Tibial artery (tissue), 4 donors: ENCODE data around the gene RNF208.

Experiments
- DNase-seq, 2 donors: peaks; one replicate each; pipeline ENCODE4 v3.0.0-alpha.2; 2019
- H3K27ac ChIP-seq, 2 donors: fragments of 200-600 bp; sonication (generic) in 1 of 2; 1 replicate in 1 of 2; 2 replicates in 1 of 2; pipeline ENCODE4 v1.5.1; 2018 to 2019; ENCODE audit warnings: mild to moderate bottlenecking in 1 of 2
- H3K27me3 ChIP-seq, 2 donors: fragments of 200-600 bp; sonication (generic) in 1 of 2; one replicate each; pipeline versions ENCODE4 v1.5.1 to v1.6.0; 2016 to 2019
- H3K36me3 ChIP-seq, 3 donors: fragments of 200-600 bp; sonication (generic) in 2 of 3; one replicate each; pipeline ENCODE4 v1.5.1; 2016 to 2019; ENCODE audit warnings: mild to moderate bottlenecking in 2 of 3
- H3K4me1 ChIP-seq, 4 donors: fragments of 200-600 bp; sonication (generic) in 2 of 4; 1 replicate in 3 of 4; 2 replicates in 1 of 4; pipeline ENCODE4 v1.5.1; 2016 to 2019
- H3K4me3 ChIP-seq, 2 donors: fragments of 200-600 bp; sonication (generic) in 1 of 2; 1 replicate in 1 of 2; 2 replicates in 1 of 2; pipeline ENCODE4 v1.5.1; 2018 to 2019; ENCODE audit warnings: mild to moderate bottlenecking in 2 of 2
- H3K9me3 ChIP-seq, 3 donors: fragments of 200-600 bp; sonication (generic) in 1 of 3; one replicate each; pipeline ENCODE4 v1.5.1; 2016 to 2019
- CTCF ChIP-seq, 2 experiments: fragments of 200-600 bp in 1 of 2; fragments of 450-650 bp in 1 of 2; IDR thresholded peaks; one replicate each; pipeline ENCODE4 v1.5.1; 2017 to 2019; ENCODE audit warnings: antibody characterized with exemption in 2 of 2, mild to moderate bottlenecking in 1 of 2, moderate library complexity in 1 of 2
- intact Hi-C: fragments of 100-400 bp; cut with DNase I; formaldehyde crosslinking; loops from one replicate; pipeline ENCODE4 v1.15.0; 2023; ENCODE audit warnings: low total_unique reads

Gene RNF208

DNA sequence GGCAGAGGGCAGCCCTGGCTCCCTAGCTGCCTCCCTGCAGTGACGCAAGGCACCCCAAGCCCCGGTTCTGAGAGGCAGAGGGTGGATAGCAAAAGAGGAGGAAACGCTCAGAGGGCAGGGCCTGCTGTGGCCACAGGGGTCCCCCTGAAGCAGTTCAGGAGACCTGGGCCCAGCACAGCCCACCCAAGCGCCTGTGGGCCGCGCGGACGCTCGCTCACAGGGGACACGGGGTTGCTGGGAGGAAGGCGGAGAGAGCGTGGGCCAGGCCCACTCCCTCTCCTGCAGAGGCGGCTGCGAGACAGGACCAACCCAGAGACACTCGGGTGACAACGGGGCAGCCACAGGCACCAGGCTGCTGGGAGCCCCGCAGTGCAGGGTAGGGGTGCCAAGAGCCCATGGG lies 42.3 kb downstream of the RNF208 start:
- Histone ChIP-seq H3K36me3 (peaks cover 53 to 81% (median 61%) of the 10 kb centered on the region in 3 donors), H3K9me3 (no peaks in the 10 kb centered on the region)

DNA sequence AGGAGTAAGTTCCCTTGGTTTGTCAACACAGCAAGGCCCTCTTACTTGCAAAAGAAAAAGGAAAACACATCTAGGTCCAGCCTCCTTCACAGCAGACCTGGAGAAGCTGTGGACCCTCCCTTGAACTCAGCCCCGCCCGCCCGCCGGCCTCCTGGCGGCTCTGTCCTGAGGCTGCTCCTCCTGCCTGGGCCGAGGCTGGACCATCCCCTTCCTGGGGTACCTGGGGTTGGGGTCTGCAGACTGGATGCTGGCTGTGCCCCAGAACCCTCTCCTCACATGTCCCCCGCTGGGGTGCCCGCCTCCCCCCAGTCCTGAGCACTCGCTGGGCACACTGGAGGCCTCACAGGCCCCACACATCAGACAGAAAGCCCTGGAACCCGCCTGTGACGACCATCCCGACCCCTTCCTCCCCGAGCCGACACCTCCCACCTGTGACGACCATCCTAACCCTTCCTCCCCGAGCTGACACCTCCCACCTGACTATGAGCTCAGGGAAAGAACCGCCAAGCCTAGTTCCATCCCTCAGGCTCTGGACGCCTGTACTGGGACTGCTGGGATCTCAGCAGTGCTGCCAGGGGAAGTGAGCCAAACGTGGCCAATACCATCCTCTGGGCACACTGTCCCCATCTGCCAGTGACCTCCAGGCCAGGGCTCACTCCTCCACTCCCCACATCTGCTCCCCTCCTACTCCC lies 43.0 kb downstream of the RNF208 start:
- intact Hi-C loops = no loop called here
- H3K27me3 ChIP-seq = no peaks in the 10 kb centered on the region
- no peaks in the 10 kb centered on the region for H3K9me3 ChIP-seq
- no peak for TF ChIP-seq CTCF (IDR thresholded peaks at IDR 0.05)
- no peaks in the 10 kb centered on the region for H3K4me1 ChIP-seq
- H3K36me3 ChIP-seq = peaks cover 46 to 74% (median 54%) of the 10 kb centered on the region in 3 donors
- no peak overlapping the region for H3K4me3 ChIP-seq
- no peak overlapping the region for H3K27ac ChIP-seq
- no peak for DNase-seq

More for the DNA sequence above, 42.3 kb downstream of the RNF208 start:
- H3K4me1 ChIP-seq = no peaks in the 10 kb centered on the region
- no peaks in the 10 kb centered on the region for H3K27me3 ChIP-seq
- DNase-seq = no peak
- no peak for TF ChIP-seq CTCF (IDR thresholded peaks at IDR 0.05)
- H3K27ac ChIP-seq = no peak overlapping the region
- no peak overlapping the region for H3K4me3 ChIP-seq
- intact Hi-C loops = no loop called here

DNA sequence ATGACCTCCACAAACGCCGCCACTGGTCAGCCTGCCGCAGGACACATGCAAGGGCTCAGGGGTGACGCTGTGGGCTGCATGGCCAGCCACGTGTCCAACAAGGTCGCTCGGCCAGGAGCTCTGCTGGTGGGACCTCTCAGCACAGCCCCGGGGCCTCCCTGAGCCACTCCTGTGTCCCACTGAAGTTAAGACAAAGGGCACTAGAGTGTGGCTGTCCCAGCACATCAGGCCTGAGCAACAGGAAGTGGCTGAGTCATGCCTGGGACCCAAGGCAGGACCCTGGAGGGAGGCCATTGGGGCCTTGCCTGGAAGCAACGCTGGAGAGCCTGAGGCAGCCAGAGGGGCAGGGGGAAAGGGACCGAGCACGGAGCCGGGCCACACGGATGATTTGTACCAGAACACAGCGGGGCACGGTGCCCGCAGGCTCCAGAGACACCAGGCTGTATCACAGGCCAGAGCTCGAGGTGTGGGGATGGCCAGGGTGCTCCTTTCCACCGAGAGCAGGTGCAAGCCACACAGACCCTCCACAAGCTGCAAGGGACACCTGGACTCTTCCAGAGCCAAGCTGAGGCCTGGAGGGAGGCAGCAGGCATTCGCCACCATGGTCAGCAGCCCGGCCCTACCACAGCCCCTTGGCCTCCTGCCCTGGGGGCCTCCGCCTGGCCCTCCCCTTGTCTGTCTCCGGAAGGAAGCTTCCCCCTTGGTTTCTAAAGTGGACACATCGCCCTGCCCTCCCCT lies 43.7 kb downstream of the RNF208 start:
- TF ChIP-seq CTCF (IDR thresholded peaks at IDR 0.05) = no peak
- Histone ChIP-seq H3K27ac (no peak overlapping the region), H3K4me1 (no peaks in the 10 kb centered on the region), H3K27me3 (peaks cover 0 to under 1% of the 10 kb centered on the region in 2 donors), H3K4me3 (no peak overlapping the region), H3K9me3 (no peaks in the 10 kb centered on the region), H3K36me3 (peaks cover 39 to 67% (median 47%) of the 10 kb centered on the region in 3 donors)
- intact Hi-C loops = no loop called here
- no peak for DNase-seq

GRCh38 chr9:137176302-137177182 lies 45.5 kb downstream of the RNF208 start:
- DNase-seq = no peak
- intact Hi-C loops = no loop called here
- H3K36me3 ChIP-seq = peaks cover 23 to 49% (median 29%) of the 10 kb centered on the region in 3 donors

More at GRCh38 chr9:137176302-137177182, 45.5 kb downstream of the RNF208 start:
- Histone ChIP-seq H3K27me3 (peaks cover 0 to 17% of the 10 kb centered on the region in 2 donors), H3K9me3 (no peaks in the 10 kb centered on the region), H3K4me1 (peaks cover 0 to 8% (median 0%) of the 10 kb centered on the region in 4 donors), H3K27ac (no peak overlapping the region), H3K4me3 (no peak overlapping the region)
- peak in 1 of 2 experiments; percentile 26 for TF ChIP-seq CTCF (IDR thresholded peaks at IDR 0.05)
